Astrocyte of the cerebellum (primary cell): ENCODE measurements around the gene PHLDB1.
"Not testable (repeated sequence)": the region's sequence is repeated elsewhere in the genome, so short reads cannot be mapped to it uniquely, and the experiment has no call there.

Experiments used
- DNase-seq: peaks from one replicate; pipeline ENCODE4 v3.0.0-alpha.2; 2011; ENCODE audit warnings: low read depth
- H3K4me3 ChIP-seq: 2 replicates; pipeline ENCODE4 v1.5.1; 2011; ENCODE audit warnings: mild to moderate bottlenecking, low read depth, low read length, moderate library complexity
- in situ Hi-C: cut with HindIII; loops from 2 replicates; pipeline ENCODE4 v1.10.0; 2017; ENCODE audit warnings: low sequenced_read_pairs
- TF ChIP-seq, protein P1 (sequence below): IDR thresholded peaks from 2 replicates; pipeline ENCODE4 v1.5.1; 2012; ENCODE audit warnings: low read length, low read depth, moderate library complexity, mild to moderate bottlenecking; ENCODE audit errors: missing control alignments

The PHLDB1 gene

GRCh38 chr11:118610225-118610772 is 2.9 kb downstream of the PHLDB1 start:
- TF ChIP-seq, protein P1, sequence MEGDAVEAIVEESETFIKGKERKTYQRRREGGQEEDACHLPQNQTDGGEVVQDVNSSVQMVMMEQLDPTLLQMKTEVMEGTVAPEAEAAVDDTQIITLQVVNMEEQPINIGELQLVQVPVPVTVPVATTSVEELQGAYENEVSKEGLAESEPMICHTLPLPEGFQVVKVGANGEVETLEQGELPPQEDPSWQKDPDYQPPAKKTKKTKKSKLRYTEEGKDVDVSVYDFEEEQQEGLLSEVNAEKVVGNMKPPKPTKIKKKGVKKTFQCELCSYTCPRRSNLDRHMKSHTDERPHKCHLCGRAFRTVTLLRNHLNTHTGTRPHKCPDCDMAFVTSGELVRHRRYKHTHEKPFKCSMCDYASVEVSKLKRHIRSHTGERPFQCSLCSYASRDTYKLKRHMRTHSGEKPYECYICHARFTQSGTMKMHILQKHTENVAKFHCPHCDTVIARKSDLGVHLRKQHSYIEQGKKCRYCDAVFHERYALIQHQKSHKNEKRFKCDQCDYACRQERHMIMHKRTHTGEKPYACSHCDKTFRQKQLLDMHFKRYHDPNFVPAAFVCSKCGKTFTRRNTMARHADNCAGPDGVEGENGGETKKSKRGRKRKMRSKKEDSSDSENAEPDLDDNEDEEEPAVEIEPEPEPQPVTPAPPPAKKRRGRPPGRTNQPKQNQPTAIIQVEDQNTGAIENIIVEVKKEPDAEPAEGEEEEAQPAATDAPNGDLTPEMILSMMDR = no peak
- DNase-seq = no peak
- peak overlapping the region; percentile 18 for H3K4me3 ChIP-seq
- in situ Hi-C loops = no loop called here

DNA sequence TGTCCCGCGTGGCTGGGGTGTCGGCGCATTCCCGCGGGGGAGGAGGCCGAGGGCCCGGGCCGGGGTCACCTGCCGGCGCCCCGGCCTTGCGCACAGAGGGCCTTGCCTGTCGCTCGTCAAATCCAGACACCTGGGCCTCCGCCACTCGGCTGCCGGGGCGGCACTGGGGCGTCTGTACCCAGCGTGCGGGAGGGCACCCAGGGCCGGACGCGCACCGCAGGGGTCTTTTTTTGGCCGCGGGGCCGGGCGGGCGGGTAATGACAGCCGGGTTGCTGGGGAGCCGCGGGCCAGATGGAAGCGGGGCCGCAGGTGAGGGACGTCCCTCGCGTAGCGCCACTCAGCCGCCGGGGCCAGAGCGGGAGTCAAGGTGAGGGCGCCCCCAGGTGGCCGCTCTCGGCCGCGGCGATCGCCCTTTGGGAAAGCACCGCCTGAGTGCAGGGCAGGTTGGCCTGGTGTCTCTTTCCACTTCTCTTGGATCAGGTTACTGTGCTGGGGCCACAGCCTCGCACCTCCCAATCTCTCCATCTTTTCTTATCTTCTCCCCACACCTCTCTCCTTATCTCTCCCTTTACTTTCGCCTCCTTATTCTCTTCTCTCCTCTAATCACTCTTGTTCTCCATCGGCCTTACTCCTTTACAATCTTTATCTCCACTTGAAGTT is 3.5 kb downstream of the PHLDB1 start:
- no peak for DNase-seq
- in situ Hi-C loops = no loop called here
- TF ChIP-seq, protein P1 = peak; percentile 79
- H3K4me3 ChIP-seq = peak overlapping the region; percentile 18

DNA sequence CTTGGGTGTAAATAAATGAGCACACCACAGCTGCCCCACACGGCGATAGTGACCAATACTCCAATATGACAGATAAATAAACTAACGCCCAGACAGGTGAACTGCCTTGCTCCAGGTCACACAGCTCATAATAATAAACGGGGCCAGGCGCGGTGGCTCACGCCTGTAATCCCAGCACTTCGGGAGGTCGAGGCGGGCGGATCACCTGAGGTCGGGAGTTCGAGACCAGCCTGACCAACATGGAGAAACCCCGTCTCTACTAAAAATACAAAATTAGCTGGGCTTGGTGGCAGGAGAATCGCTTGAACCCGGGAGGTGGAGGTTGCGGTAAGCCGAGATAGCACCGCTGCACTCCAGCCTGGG is 4.0 kb downstream of the PHLDB1 start:
- DNase-seq, H3K4me3 ChIP-seq, in situ Hi-C loops: not testable (repeated sequence)

DNA sequence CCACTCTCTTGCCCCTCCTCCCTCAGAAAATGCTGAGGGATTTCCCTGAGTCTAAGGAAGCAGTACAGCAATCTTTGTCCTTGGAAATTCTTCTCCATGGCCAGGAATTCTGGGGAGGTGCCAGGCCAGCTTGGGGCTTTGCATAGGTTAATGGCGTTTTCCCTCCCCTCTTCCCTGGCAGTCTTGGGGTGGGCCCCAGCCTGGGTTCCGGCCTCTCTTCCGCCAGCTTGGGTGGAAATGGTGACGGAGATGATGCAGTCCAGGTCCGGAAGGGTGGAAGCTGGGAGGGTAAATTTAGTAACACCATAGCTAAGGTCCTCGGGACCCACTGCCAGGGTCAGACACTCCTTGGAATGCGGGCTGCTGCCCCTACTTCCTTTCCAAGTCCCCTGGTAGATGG is 5.0 kb downstream of the PHLDB1 start:
- H3K4me3 ChIP-seq = no peak overlapping the region
- TF ChIP-seq, protein P1 = no peak
- in situ Hi-C loops = no loop called here
- no peak for DNase-seq

- H3K4me3 ChIP-seq = no peak overlapping the region
- TF ChIP-seq, protein P1 = no peak
- in situ Hi-C loops = no loop called here
- DNase-seq = no peak
Measured at GRCh38 chr11:118614511-118614910, 7.1 kb downstream of the PHLDB1 start.

DNA sequence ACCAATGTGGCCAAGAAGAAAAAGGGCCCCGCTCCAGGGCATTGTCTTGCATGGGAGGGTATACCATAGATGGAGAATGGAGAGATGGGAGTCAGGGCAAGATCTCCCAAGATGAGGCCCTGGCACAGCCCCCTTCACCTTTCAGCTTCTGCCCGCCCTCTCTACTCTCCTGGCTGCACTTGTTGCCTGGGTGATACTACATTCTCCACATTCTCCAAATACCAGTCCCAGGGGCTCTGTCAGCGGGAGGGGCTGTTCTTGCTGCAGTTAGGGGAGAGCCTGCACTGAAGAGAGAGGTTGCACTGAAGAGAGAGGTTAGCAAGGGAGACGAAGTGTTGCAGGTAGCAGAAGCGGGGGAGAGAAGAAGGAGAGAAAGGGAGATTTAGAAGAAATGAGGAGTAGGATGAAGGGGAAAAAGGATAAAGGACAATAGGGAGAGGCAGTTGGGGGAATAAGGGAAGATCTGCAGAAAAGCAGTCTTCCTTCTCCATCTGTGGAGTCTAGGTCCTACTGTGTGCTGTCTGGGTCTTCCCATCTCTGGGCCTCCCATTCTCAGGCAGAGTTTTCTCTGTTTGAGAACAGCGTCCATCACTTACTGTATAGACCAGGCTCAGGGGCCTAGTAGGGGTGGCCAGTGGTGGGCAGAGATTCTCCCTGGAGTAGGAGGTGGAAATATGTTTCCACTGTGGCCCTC is 8.0 kb downstream of the PHLDB1 start:
- in situ Hi-C loops = no loop called here
- no peak for DNase-seq

More for the DNA sequence above, 8.0 kb downstream of the PHLDB1 start:
- TF ChIP-seq, protein P1 = no peak
- no peak overlapping the region for H3K4me3 ChIP-seq
